Activated naive CD4-positive, alpha-beta T cell treated with anti-CD3 and anti-CD28 coated beads for 36 hours (primary cell): Measurements from ENCODE around the gene TMEM109. TPM values are rescaled to one million over a fixed set of nuclear protein-coding genes. Genes with fewer than 3 reads are reported as not detected.
A peak's percentile ranks its signal among the peaks of the same experiment; 100 is the strongest.

ENCODE experiments used
- CTCF ChIA-PET: fragments of 350-600 bp; sonication (Branson Sonifier 250); formaldehyde crosslinking; loops from one replicate; lab custom pipeline; 2021; ENCODE audit warnings: antibody characterized with exemption; lab: Charles Lee
- DNase-seq: peaks from one replicate; pipeline ENCODE4 v3.0.0-alpha.2; 2020
- H3K27ac Mint-ChIP-seq: one replicate; pipeline ENCODE4 v1.8.0; 2021; ENCODE audit warnings: mild to moderate bottlenecking, mixed read lengths
- H3K27me3 Mint-ChIP-seq: one replicate; pipeline ENCODE4 v1.8.0; 2021; ENCODE audit warnings: low read depth, mixed read lengths
- H3K36me3 Mint-ChIP-seq: one replicate; pipeline ENCODE4 v1.8.0; 2021; ENCODE audit warnings: low read depth, mixed read lengths
- H3K4me1 Mint-ChIP-seq: one replicate; pipeline ENCODE4 v1.8.0; 2021; ENCODE audit warnings: low read depth, mixed read lengths
- H3K4me3 Mint-ChIP-seq: one replicate; pipeline ENCODE4 v1.8.0; 2021; ENCODE audit warnings: mild to moderate bottlenecking, moderate library complexity, mixed read lengths
- H3K9me3 Mint-ChIP-seq: one replicate; pipeline ENCODE4 v1.8.0; 2021; ENCODE audit warnings: mixed read lengths
- intact Hi-C: fragments of 100-400 bp; cut with micrococcal nuclease; formaldehyde crosslinking; loops from one replicate; pipeline ENCODE4 v1.15.1; 2023
- total RNA-seq, 2 experiments: library from RNA; stranded (reverse); gene quantifications; one replicate each; pipeline ENCODE4 v1.2.3, GENCODE V29; 2021

The TMEM109 gene
- total RNA-seq, 2 experiments from 2014 or later = 94.0 to 103 TPM

DNA sequence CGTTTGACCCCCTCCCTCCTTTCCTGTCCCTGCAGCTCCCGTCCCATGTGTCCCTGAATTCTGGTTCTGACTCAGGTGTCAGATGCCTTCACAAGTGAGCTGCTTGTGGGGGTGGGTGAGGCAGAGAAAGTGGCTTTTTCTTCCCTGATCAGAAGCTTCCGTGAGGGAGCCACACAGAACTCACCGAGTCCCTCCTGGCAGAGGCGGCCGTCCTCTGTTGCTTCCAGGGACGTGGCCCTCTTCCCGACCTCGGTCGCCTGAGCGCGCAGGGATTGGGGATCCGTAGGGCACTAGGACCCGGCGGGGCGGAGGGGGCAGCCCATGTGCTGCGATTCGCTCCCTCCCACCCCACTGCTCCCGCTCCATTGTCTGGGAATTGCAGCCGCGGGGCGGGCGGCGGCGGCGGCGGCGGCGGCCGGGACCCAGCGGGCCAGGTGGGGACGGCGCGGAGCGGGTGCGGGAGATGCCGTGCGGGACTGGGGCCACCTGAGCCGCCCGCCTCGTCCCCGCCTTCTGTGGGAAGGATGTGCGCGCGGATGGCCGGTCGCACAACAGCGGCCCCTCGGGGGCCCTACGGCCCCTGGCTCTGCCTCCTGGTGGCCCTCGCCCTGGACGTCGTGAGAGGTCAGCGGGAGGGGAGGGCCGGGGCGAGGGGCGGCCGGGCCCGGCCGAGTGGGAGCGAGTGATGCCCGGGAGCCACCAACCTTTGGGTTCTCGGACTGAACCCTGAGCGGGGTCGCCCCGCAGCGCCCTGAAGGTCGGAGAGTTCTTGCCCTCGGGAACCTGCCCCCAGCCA is 10.3 kb downstream of the TMEM109 start, which contains the start of gene TMEM132A:
Gene TMEM132A (plus strand): TSS at position 351 of the 796 bp plus-strand sequence. CDS start 174 bp downstream, at position 525.
- Mint-ChIP-seq H3K27me3 (peaks cover 13% of the 10 kb centered on the region), H3K36me3 (peaks cover 34% of the 10 kb centered on the region), H3K4me1 (peaks cover 22% of the 10 kb centered on the region), H3K9me3 (no peaks in the 10 kb centered on the region), H3K27ac (no peak within 1 kb of the TSS), H3K4me3 (peak within 1 kb of the TSS; percentile 42)
- DNase-seq = peak; percentile 38
- CTCF ChIA-PET = interaction anchor here (0.9 to 1.1 kb wide), 4 partner anchors 9 to 93 kb away, joined by 3 to 4 read pairs (median 4); partner anchors contain the start of gene TMEM109
- intact Hi-C loops = no loop called here

- CTCF ChIA-PET = no interaction called here
- DNase-seq = peak; percentile 18
- intact Hi-C loops = no loop called here
- no peaks in the 10 kb centered on the region for H3K9me3 Mint-ChIP-seq
- peak overlapping the region; percentile 30 for H3K4me3 Mint-ChIP-seq
- no peak overlapping the region for H3K27ac Mint-ChIP-seq
- peaks cover 15% of the 10 kb centered on the region for H3K4me1 Mint-ChIP-seq
- peaks cover 26% of the 10 kb centered on the region for H3K36me3 Mint-ChIP-seq
- H3K27me3 Mint-ChIP-seq = peaks cover 13% of the 10 kb centered on the region
These were observed 11.2 kb downstream of the TMEM109 start for GRCh38 chr11:60924906-60925853.

GRCh38 chr11:60925868-60926267 is 11.9 kb downstream of the TMEM109 start:
- H3K9me3 Mint-ChIP-seq = no peaks in the 10 kb centered on the region
- H3K27ac Mint-ChIP-seq = no peak overlapping the region
- H3K4me1 Mint-ChIP-seq = peaks cover 15% of the 10 kb centered on the region
- DNase-seq = no peak
- CTCF ChIA-PET = no interaction called here
- no peak overlapping the region for H3K4me3 Mint-ChIP-seq
- H3K36me3 Mint-ChIP-seq = peaks cover 20% of the 10 kb centered on the region
- H3K27me3 Mint-ChIP-seq = peaks cover 13% of the 10 kb centered on the region
- intact Hi-C loops = no loop called here

GRCh38 chr11:60926500-60926899 is 12.5 kb downstream of the TMEM109 start:
- Mint-ChIP-seq H3K36me3 (peaks cover 16% of the 10 kb centered on the region), H3K4me1 (peaks cover 15% of the 10 kb centered on the region), H3K27ac (no peak overlapping the region), H3K9me3 (no peaks in the 10 kb centered on the region), H3K4me3 (no peak overlapping the region), H3K27me3 (peaks cover 13% of the 10 kb centered on the region)
- CTCF ChIA-PET = no interaction called here
- DNase-seq = no peak
- intact Hi-C loops = no loop called here

GRCh38 chr11:60927061-60927592 is 13.2 kb downstream of the TMEM109 start:
- intact Hi-C loops = no loop called here
- H3K27me3 Mint-ChIP-seq = peaks cover 13% of the 10 kb centered on the region
- no peak overlapping the region for H3K27ac Mint-ChIP-seq
- H3K4me1 Mint-ChIP-seq = peaks cover 15% of the 10 kb centered on the region
- peaks cover 12% of the 10 kb centered on the region for H3K36me3 Mint-ChIP-seq
- no peak overlapping the region for H3K4me3 Mint-ChIP-seq
- DNase-seq = no peak
- no peaks in the 10 kb centered on the region for H3K9me3 Mint-ChIP-seq
- CTCF ChIA-PET = no interaction called here

DNA sequence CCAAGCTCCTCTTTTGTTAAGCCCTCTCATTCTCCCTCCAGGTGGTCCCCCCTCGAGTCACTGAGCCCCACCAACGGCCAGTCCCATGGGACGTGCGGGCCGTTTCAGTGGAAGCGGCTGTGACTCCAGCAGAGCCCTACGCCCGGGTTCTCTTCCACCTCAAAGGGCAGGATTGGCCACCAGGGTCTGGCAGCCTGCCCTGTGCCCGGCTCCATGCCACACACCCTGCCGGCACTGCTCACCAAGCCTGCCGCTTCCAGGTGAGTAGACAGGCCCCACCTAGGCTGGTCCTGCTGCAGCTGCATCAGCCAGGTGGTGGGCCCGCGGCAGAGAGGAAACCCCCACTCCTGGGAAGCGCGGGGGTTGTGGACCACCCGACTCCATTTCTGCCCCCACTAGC is 13.6 kb downstream of the TMEM109 start:
- Mint-ChIP-seq H3K4me1 (peaks cover 15% of the 10 kb centered on the region), H3K27me3 (peaks cover 13% of the 10 kb centered on the region), H3K4me3 (no peak overlapping the region), H3K27ac (no peak overlapping the region), H3K36me3 (peaks cover 7% of the 10 kb centered on the region), H3K9me3 (no peaks in the 10 kb centered on the region)
- no peak for DNase-seq
- intact Hi-C loops = no loop called here
- CTCF ChIA-PET = no interaction called here

DNA sequence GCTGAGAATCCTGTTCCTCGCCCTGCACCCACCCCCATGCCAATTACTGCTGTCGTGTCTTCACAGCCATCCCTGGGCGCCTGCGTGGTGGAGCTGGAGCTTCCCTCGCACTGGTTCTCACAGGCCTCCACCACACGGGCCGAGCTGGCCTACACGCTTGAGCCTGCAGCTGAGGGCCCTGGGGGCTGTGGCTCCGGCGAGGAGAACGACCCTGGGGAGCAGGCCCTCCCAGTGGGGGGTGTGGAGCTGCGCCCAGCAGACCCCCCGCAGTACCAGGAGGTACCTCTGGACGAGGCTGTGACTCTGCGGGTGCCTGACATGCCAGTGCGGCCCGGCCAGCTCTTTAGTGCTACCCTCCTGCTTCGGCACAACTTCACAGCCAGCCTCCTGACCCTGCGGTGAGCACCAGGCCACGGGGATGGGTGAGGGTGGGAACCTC is 14.6 kb downstream of the TMEM109 start:
- no peak overlapping the region for H3K27ac Mint-ChIP-seq
- no peak for DNase-seq
- H3K27me3 Mint-ChIP-seq = peaks cover 13% of the 10 kb centered on the region
- no peak overlapping the region for H3K4me3 Mint-ChIP-seq
- intact Hi-C loops = no loop called here
- peaks cover 15% of the 10 kb centered on the region for H3K4me1 Mint-ChIP-seq
- H3K9me3 Mint-ChIP-seq = no peaks in the 10 kb centered on the region
- CTCF ChIA-PET = no interaction called here
- no peaks in the 10 kb centered on the region for H3K36me3 Mint-ChIP-seq

DNA sequence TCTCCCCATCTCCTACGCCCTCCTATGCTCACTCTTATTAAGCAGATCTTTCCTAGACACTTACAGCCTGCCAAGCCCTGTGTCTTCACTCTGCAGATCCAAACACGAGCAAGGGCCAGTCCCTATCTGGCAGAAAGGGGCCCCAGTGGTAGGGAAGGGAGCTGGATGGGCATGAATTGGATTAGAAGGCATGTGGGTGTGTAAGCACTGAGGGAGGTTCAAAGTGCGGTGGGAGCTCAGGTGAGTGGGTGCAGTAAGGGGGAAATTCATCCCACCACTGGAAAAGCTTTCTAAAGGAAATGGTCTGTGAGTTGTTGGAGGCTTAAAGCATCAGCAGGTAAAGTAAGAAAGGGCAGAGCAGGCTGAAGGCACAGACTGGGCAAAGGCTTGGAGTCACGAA is 15.8 kb downstream of the TMEM109 start:
- intact Hi-C loops = no loop called here
- CTCF ChIA-PET = interaction anchor here (0.6 to 0.9 kb wide), 3 partner anchors 41 to 469 kb away, joined by 3 read pairs; partner anchors contain the start of gene CD6
- Mint-ChIP-seq H3K27me3 (peaks cover 13% of the 10 kb centered on the region), H3K9me3 (no peaks in the 10 kb centered on the region), H3K4me1 (peaks cover 11% of the 10 kb centered on the region), H3K27ac (no peak overlapping the region), H3K4me3 (no peak overlapping the region), H3K36me3 (no peaks in the 10 kb centered on the region)
- no peak for DNase-seq

- CTCF ChIA-PET = interaction anchor here (0.6 to 0.9 kb wide), 2 partner anchors 41 to 469 kb away, joined by 3 read pairs; partner anchors contain the start of gene CD6
- Mint-ChIP-seq H3K36me3 (no peaks in the 10 kb centered on the region), H3K9me3 (no peaks in the 10 kb centered on the region), H3K27me3 (peaks cover 9% of the 10 kb centered on the region), H3K4me1 (peaks cover 7% of the 10 kb centered on the region), H3K27ac (no peak overlapping the region), H3K4me3 (no peak overlapping the region)
- intact Hi-C loops = no loop called here
- DNase-seq = no peak
These were observed 16.4 kb downstream of the TMEM109 start for GRCh38 chr11:60930394-60930793.

DNA sequence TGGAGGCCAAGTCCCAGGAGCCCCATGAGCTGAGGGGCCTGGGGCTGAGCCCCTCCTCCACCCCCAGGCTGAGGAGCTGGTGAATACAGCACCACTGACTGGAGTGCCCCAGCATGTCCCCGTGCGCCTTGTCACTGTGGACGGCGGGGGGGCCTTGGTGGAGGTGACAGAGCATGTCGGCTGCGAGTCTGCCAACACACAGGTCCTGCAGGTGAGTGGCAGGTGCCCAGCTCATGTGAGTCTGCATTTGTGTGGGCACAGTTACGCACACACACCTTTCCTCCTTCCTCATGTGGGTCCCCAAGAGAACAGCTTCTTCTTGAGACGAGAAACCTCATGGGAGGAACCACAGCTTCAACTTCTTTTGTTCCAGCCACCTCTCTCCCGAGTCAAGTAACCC is 18.0 kb downstream of the TMEM109 start:
- Mint-ChIP-seq H3K4me1 (no peaks in the 10 kb centered on the region), H3K4me3 (no peak overlapping the region), H3K27me3 (no peaks in the 10 kb centered on the region), H3K27ac (no peak overlapping the region), H3K36me3 (no peaks in the 10 kb centered on the region), H3K9me3 (no peaks in the 10 kb centered on the region)
- CTCF ChIA-PET = interaction anchor here (0.6 to 1.1 kb wide), 2 partner anchors 17 to 653 kb away, joined by 3 to 5 read pairs; no protein-coding TSS in a partner anchor
- intact Hi-C loops = no loop called here
- DNase-seq = no peak

GRCh38 chr11:60932605-60933356 is 18.8 kb downstream of the TMEM109 start:
- H3K36me3 Mint-ChIP-seq = no peaks in the 10 kb centered on the region
- CTCF ChIA-PET = interaction anchor here (0.6 to 1.1 kb wide), 4 partner anchors 18 to 652 kb away, joined by 3 to 5 read pairs (median 3); no protein-coding TSS in a partner anchor
- no peaks in the 10 kb centered on the region for H3K27me3 Mint-ChIP-seq
- no peak for DNase-seq
- no peak overlapping the region for H3K27ac Mint-ChIP-seq
- intact Hi-C loops = no loop called here
- no peaks in the 10 kb centered on the region for H3K9me3 Mint-ChIP-seq
- no peaks in the 10 kb centered on the region for H3K4me1 Mint-ChIP-seq
- H3K4me3 Mint-ChIP-seq = no peak overlapping the region
